Testis (tissue), 3 donors: ENCODE measurements around the gene MAST4. TPM values are rescaled to one million over a fixed set of nuclear protein-coding genes. Genes with fewer than 3 reads are reported as not detected.

Source experiments
- DNase-seq: peaks from one replicate; pipeline ENCODE4 v3.0.0-alpha.2; 2019
- H3K27ac ChIP-seq, 2 donors: fragments of 200-600 bp; sonication (generic); one replicate each; pipeline ENCODE4 v1.5.1; 2019
- H3K27me3 ChIP-seq: fragments of 200-600 bp; sonication (generic); one replicate; pipeline ENCODE4 v1.5.1; 2019
- H3K36me3 ChIP-seq: fragments of 200-600 bp; sonication (generic); one replicate; pipeline ENCODE4 v1.5.1; 2017; ENCODE audit warnings: low read depth; ENCODE audit errors: missing control alignments
- H3K4me1 ChIP-seq: fragments of 200-600 bp; sonication (generic); one replicate; pipeline ENCODE4 v1.5.1; 2019
- H3K4me3 ChIP-seq, 2 donors: fragments of 200-600 bp; sonication (generic); one replicate each; pipeline ENCODE4 v1.5.1; 2017 to 2019
- H3K9me3 ChIP-seq: fragments of 200-600 bp; sonication (generic); one replicate; pipeline ENCODE4 v1.5.1; 2017
- POLR2A ChIP-seq: fragments of 450-650 bp; IDR thresholded peaks from one replicate; pipeline ENCODE4 v1.6.1; 2017; ENCODE audit warnings: antibody characterized with exemption, mild to moderate bottlenecking, moderate library complexity
- WGBS, 2 donors: methylation state at CpG; one replicate each; pipeline ENCODE4 v1.1.5; 2018; 5-methylcytosine and 5-hydroxymethylcytosine counted together
- intact Hi-C: fragments of 100-400 bp; cut with DNase I; formaldehyde crosslinking; loops from one replicate; pipeline ENCODE4 v1.15.1; 2023; ENCODE audit warnings: low total_unique reads
- polyA plus RNA-seq: library from polyadenylated mRNA; stranded (reverse); fragments of 350-450 nt; fragmentation: Illumina TruSeq; extraction: RNeasy Lipid Tissue Mini Kit (QIAGEN cat#74804); gene quantifications from one replicate; pipeline ENCODE4 v1.2.3, GENCODE V29; 2014; ENCODE audit warnings: low read depth, low replicate concordance; ENCODE audit not compliant: insufficient read depth
- total RNA-seq, 2 donors: library from RNA; depleted of rRNA; stranded (reverse); fragments of >200 nt; gene quantifications; one replicate each; pipeline ENCODE4 v1.2.3, GENCODE V29; 2016
- TF ChIP-seq, protein P1 (sequence below), 3 experiments: fragments of 450-650 bp in 2 of 3; fragments of 200-600 bp in 1 of 3; sonication (generic) in 1 of 3; IDR thresholded peaks; one replicate each; pipeline ENCODE4 v1.5.1; 2016 to 2019; ENCODE audit warnings: antibody characterized with exemption in 3 of 3, mild to moderate bottlenecking in 2 of 3, moderate library complexity in 1 of 3

Gene MAST4
- total and polyA plus RNA-seq, 3 donors from 2014 or later = 27.2 to 56.4 (median 51.4) TPM

DNA sequence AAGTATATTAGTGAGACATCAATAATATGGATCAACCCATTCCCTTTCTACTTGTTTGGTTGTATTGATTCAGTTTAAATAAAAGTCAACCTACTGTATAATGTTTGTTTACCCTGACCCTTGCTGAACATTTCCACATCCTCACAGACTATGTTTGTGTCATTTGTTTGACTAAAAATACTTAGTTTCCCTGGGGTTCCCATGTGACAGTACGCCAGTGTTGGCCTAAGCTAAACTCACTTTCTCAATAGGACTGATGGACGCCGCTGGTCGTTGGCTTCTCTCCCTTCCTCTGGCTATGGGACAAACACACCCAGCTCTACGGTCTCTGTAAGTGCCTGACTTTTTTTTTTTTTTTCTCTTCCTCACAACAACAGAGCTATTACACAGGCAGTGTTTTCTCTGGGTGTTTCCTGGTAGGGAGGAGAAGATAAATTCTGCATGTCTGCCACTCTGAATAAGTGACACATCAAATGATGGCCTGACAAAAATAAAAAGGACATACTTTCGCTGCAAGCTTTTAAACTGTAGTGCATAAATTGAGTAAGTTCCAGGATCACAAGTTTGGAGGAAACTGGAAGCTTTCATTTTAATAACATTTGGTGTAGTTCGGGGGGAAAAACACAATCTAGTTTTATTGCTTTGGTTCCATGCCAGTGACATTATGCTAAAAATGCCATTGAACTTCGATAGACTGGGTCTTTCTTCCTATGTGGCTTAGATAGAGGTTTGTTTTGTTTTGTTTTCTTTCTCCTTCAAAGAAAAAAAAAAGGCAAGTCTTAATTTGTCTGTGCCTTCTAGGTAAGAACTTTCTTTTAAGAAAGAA lies 499.4 kb downstream of the MAST4 start:
- H3K4me1 ChIP-seq = peaks cover 17% of the 10 kb centered on the region
- H3K27me3 ChIP-seq = no peaks in the 10 kb centered on the region
- peak; percentile 64 for DNase-seq
- peak overlapping the region in 1 of 2 donors; percentile 55 for H3K27ac ChIP-seq
- WGBS, 2 donors = 43 to 50% methylated on average over 8 of the region's 8 CpGs
- intact Hi-C loops = no loop called here
- H3K36me3 ChIP-seq = no peaks in the 10 kb centered on the region
- H3K4me3 ChIP-seq = no peak overlapping the region
- H3K9me3 ChIP-seq = no peaks in the 10 kb centered on the region
- TF ChIP-seq POLR2A = no peak
- TF ChIP-seq, protein P1, sequence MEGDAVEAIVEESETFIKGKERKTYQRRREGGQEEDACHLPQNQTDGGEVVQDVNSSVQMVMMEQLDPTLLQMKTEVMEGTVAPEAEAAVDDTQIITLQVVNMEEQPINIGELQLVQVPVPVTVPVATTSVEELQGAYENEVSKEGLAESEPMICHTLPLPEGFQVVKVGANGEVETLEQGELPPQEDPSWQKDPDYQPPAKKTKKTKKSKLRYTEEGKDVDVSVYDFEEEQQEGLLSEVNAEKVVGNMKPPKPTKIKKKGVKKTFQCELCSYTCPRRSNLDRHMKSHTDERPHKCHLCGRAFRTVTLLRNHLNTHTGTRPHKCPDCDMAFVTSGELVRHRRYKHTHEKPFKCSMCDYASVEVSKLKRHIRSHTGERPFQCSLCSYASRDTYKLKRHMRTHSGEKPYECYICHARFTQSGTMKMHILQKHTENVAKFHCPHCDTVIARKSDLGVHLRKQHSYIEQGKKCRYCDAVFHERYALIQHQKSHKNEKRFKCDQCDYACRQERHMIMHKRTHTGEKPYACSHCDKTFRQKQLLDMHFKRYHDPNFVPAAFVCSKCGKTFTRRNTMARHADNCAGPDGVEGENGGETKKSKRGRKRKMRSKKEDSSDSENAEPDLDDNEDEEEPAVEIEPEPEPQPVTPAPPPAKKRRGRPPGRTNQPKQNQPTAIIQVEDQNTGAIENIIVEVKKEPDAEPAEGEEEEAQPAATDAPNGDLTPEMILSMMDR (IDR thresholded peaks at IDR 0.05) = no peak

DNA sequence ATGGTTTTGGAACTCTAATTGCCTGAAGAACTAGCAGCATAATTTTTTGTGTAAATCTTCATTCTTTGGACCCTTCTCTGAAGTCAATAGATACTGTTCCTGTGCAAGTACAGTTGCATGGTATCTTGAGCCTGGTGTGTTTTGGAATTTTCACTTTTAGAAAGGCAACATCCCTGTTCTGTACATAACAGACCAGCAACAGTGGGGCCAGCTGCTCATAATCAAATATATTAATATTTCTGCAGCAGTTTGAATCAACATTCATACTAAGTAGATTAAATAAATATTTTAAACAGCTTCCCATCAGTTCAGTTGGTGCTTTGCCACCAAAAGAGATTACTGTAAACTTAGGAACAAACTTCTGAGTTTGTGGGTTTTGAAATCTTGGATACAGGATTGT lies 502.5 kb downstream of the MAST4 start:
- Histone ChIP-seq H3K9me3 (no peaks in the 10 kb centered on the region), H3K4me3 (no peak overlapping the region), H3K4me1 (peaks cover 11% of the 10 kb centered on the region), H3K27ac (no peak overlapping the region), H3K36me3 (no peaks in the 10 kb centered on the region), H3K27me3 (no peaks in the 10 kb centered on the region)
- no peak for DNase-seq
- TF ChIP-seq, protein P1 (IDR thresholded peaks at IDR 0.05) = no peak
- TF ChIP-seq POLR2A = no peak
- intact Hi-C loops = no loop called here

DNA sequence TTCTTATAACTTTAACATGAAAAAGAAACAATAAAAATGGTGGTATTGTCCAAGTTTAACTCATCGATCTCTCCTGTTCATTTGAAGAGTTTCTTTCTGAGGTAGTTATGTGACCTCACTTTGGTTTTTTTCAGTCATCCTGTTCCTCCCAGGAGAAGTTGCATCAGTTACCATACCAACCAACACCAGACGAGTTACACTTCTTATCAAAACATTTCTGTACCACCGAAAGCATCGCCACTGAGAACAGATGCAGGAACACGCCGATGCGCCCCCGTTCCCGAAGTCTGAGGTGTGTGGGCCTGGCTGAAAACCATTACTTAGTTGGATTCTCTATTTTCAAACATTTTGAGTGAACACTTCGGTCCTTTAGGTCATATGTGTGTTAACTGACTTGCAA lies 504.1 kb downstream of the MAST4 start:
- 96% methylated on average over 10 of the region's 10 CpGs for WGBS, 2 donors
- intact Hi-C loops = no loop called here
- H3K27ac ChIP-seq = no peak overlapping the region
- DNase-seq = no peak
- no peak overlapping the region for H3K4me3 ChIP-seq
- no peaks in the 10 kb centered on the region for H3K9me3 ChIP-seq
- peaks cover 2% of the 10 kb centered on the region for H3K4me1 ChIP-seq
- no peaks in the 10 kb centered on the region for H3K36me3 ChIP-seq
- TF ChIP-seq, protein P1 (IDR thresholded peaks at IDR 0.05) = no peak
- TF ChIP-seq POLR2A = no peak
- H3K27me3 ChIP-seq = no peaks in the 10 kb centered on the region

DNA sequence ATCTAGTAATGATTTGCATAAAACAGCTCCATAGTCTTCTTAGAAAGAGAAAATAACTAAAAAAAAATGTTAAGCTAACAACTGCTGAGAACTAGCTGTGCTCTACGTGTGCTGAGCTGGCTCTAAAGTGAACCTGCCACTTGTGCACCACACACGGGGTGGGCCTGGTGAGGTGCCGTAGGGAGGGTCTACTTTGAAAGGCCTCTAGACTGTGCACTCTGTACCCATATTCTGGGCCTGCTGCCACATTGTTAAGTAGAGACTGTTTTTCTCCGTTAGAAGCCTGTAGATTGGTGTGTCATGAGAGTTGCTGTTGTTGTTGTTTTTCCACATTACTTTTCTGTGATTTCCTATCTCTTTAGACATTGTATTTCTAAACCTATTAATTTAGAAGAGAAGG lies 506.5 kb downstream of the MAST4 start:
- no peak overlapping the region for H3K4me3 ChIP-seq
- TF ChIP-seq POLR2A = no peak
- TF ChIP-seq, protein P1 (IDR thresholded peaks at IDR 0.05) = no peak
- peak; percentile 36 for DNase-seq
- no peaks in the 10 kb centered on the region for H3K9me3 ChIP-seq
- intact Hi-C loops = no loop called here
- H3K4me1 ChIP-seq = no peaks in the 10 kb centered on the region
- WGBS, 2 donors = 35 to 38% methylated on average over 4 of the region's 4 CpGs
- peak overlapping the region in 1 of 2 donors; percentile 26 for H3K27ac ChIP-seq
- H3K27me3 ChIP-seq = no peaks in the 10 kb centered on the region
- H3K36me3 ChIP-seq = no peaks in the 10 kb centered on the region

DNA sequence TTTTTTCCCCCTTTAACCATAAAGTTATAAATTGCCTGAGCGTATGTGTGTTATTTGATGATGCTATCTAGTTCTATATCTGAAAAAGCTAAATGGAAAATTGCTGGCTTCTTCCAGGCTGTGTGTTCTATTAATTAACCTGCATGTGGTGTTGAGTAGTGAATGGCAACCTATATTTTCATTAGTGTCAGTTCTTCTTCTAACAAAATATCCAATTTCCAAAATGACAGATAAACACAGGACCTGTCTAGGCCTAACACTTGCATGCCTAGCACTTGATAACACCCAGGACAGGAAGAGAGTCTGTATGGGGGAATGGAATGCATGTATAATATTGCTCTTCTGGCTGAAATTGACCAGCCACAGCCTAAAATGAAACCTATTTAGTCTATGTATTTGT lies 508.7 kb downstream of the MAST4 start:
- no peak for DNase-seq
- WGBS, 2 donors = 96 to 100% methylated on average over 1 of the region's 1 CpG
- no peaks in the 10 kb centered on the region for H3K36me3 ChIP-seq

More for the DNA sequence above, 508.7 kb downstream of the MAST4 start:
- Histone ChIP-seq H3K4me3 (no peak overlapping the region), H3K27me3 (no peaks in the 10 kb centered on the region), H3K27ac (no peak overlapping the region), H3K4me1 (no peaks in the 10 kb centered on the region), H3K9me3 (no peaks in the 10 kb centered on the region)
- intact Hi-C loops = no loop called here
- TF ChIP-seq, protein P1 (IDR thresholded peaks at IDR 0.05) = no peak
- TF ChIP-seq POLR2A = no peak
